DMS53 (cell line): ENCODE measurements around the gene RRP12.
A peak's percentile ranks its signal among the peaks of the same experiment; 100 is the strongest.
"Not testable (repeated sequence)": the region's sequence is repeated elsewhere in the genome, so short reads cannot be mapped to it uniquely, and the experiment has no call there.

Source experiments
- DNase-seq: peaks from one replicate; lab custom pipeline; 2025; lab: John Stamatoyannopoulos, UW

Gene RRP12

DNA sequence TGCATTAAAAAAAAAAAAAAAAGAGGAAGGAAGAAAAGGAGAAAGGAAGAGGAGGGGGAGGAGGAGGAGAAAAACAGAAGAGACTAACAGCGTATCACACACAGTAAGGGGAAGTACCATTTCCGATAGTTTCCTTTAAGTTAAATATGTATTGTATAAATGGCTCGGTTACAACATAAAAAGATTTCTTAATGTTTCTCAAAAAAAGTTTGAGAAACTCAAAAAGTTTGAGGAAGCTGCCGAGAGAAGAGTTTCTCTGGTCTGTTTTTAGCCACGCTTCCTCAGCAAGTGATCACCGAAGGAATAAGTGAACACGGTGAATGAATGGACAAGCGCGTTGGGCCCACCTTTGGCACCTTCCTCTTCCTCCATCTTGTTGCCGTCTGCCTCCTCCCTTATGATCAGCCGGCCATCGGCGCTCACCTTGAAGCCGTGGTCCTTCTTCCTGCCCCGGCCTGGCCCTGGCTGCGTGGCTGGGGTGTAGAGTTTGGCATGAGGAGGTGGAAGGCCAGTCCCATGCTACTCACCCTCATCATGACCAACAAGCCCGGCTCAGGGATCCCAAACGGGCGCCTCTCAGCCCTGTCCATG is 35.3 kb downstream of the RRP12 start:
- no peak for DNase-seq

GRCh38 chr10:97363071-97363470 is 38.1 kb downstream of the RRP12 start:
- DNase-seq, result peak; percentile 76

- peak; percentile 52 for DNase-seq
Measured at GRCh38 chr10:97362310-97363033, 38.7 kb downstream of the RRP12 start.

GRCh38 chr10:97361537-97361901 is 39.6 kb downstream of the RRP12 start:
- no peak for DNase-seq

- no peak for DNase-seq
Measured at GRCh38 chr10:97360705-97361536, 40.2 kb downstream of the RRP12 start.

DNA sequence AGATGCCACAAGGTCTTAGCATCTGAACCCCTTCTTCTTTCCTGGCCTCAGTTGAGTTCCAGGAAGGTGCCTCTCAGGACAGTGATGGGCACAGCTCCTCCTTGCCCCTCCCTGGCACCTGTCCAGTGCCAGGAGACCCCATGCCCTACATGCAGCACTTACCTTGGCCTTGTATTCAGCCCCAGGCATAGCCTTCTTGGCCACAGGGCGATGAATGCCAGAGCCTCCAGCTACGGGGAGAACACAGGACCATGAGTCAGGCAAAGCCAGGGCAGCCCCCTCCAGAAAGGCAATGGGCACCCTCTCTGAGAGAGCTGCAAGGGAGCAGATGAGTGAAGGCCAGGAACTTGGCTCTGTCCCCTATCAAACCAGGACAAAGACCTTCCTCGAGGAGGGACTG is 42.4 kb downstream of the RRP12 start:
- DNase-seq, result no peak

DNA sequence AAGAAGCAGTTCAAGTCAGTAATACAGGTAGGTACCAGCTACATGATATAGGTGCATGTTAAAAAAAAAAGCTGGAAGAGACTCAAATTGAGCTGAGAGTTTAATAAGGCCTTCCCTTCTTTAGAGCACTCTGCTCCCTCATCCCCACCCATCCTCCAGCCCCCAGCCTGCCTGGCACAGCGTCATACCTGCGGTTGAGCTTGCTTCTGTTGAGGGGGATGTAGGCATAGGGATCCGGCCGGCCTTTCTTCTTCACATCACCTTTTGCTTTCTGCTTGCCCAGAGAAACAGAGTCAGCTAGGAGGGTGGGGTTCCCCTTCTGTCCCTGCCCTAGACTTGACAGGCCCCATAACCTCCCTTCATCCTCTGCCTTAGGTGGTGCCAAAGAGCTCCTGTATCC is 42.8 kb downstream of the RRP12 start:
- no peak for DNase-seq

DNA sequence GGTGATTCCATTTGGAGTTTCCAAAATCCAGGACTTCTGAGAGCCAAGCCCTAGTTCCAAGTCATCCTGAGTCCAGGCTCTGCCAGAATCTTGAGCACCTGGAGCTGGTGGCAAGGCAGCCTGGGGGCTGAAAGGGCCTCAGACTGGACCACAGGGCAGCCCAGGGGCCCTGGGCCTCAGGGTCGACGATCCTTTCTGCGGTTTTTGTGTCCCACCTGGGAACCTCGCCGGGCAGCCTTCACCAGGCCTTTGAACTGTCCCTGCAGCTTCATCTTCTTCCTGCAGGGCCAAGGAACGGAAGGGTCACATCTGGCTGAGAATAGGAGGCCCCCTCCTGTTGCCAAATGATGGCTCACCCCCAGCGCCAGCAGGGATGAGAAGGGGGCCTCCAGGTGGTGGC is 44.2 kb downstream of the RRP12 start:
- DNase-seq, result no peak

- DNase-seq, result no peak
Measured at GRCh38 chr10:97356318-97356914, 44.7 kb downstream of the RRP12 start.

DNA sequence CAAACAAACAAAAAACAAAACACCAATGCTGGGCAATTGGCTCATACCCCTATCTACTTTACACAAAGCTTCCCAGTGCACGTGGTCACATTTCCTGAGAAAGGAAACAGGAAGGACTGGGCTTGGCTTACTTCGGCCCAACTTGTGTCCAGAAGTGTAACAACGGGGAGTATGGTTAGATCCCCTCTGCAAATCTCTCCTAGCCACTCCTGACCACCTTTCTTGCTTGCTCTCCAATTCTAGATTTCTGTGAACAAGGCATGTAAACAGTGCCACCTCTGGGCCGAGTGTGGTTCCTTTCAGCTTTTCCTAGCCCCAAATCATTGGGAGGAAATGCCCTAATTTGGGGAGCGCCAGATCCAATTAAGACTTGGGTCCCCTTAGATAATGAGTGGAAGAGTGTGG is 45.6 kb downstream of the RRP12 start:
- DNase-seq, result no peak

GRCh38 chr10:97353945-97354344 is 47.2 kb downstream of the RRP12 start:
- DNase-seq, result no peak

DNA sequence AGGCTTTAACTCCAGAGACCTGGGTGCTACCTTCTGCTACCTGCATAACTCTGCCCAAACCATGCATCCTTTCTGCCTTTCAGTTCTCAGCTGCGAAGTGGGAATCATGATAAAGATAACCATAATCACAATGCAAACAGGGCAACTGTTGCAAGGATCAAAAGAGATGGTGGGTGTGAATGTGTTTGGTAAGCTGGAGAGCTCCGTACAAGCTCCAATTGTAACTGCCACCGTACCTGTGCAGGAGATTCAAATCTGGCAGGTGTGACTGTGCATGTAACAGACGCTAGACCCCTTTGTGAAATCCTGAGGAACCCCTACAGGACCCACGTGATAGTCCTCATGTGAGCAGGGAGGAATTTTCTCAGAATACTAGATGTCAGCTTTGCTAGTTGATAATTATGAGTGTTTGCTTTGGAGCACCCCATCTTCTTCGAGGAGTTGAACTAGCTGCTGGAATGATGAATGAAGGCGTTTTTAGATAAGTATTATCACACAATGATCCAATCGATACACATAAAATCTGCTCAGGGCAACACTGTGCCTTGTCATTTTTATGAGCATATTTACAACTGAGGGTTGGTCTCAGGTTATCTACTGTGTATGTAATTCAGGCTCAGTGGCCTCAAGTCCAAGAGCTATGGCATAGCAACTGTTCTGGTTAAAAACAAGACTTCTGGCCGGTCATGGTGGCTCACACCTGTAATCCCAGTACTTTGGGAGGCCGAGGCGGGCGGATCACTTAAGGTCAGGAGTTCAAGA is 51.2 kb downstream of the RRP12 start:
- no peak for DNase-seq

- DNase-seq, result no peak
Measured at GRCh38 chr10:97347317-97347716, 53.8 kb downstream of the RRP12 start.

DNA sequence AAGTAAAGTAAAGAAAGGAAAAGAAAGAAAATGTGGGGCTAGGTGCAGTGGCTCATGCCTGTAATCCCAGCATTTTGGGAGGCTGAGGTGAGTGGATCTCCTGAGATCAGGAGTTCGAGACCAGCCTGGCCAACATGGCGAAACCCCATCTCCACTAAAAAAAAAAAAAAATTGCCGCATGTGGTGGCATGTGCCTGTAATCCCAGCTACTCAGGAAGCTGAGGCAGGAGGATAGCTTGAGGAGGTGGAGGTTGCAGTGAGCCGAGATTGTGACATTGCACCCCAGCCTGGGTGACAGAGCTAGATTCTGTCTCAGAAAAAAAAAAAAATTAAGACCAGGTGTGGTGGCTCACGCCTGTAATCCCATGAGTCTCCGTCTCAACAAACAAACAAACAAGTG is 57.5 kb downstream of the RRP12 start:
- DNase-seq, result not testable (repeated sequence)

DNA sequence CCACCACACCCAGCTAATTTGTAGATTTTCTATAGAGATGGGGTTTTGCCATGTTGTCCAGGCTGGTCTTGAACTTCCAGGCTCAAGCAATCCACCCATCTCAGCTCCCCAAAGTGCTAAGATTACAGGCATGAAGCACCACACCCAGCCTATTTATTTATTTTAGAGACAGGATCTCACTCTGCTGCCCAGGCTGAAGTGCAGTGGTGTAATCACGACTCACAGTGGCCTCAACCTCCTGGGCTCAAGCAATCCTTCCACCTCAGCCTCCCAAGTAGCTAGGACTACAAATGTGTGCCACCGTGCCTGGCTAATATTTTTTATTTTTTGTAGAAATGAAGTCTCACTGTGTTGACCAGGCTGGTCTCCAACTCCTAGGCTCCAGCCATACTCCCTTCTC is 59.7 kb downstream of the RRP12 start:
- no peak for DNase-seq

- no peak for DNase-seq
Measured at GRCh38 chr10:97338041-97338440, 63.1 kb downstream of the RRP12 start.

GRCh38 chr10:97336942-97337831 is 64.0 kb downstream of the RRP12 start:
- peak; percentile 56 for DNase-seq

- no peak for DNase-seq
Measured at GRCh38 chr10:97336446-97336845, 64.7 kb downstream of the RRP12 start.

GRCh38 chr10:97336006-97336405 is 65.1 kb downstream of the RRP12 start:
- no peak for DNase-seq

GRCh38 chr10:97335188-97335619 is 65.9 kb downstream of the RRP12 start:
- no peak for DNase-seq
